PC-9 (cell line): ENCODE measurements around the gene ICAM2. TPM values are rescaled to one million over a fixed set of nuclear protein-coding genes. Genes with fewer than 3 reads are reported as not detected.
A peak's percentile ranks its signal among the peaks of the same experiment; 100 is the strongest.

Experiments used
- BruUV-seq: library from RNA; stranded (reverse); fragments of 400-500 nt; replicated peaks from 2 replicates; lab custom pipeline; 2021; lab: Mats Ljungman, UMichigan
- CTCF ChIA-PET: fragments of 300-600 bp; sonication (Branson Sonifier 250); formaldehyde crosslinking; loops from one replicate; lab custom pipeline; 2022; ENCODE audit warnings: antibody characterized with exemption; lab: Charles Lee
- POLR2A ChIA-PET: fragments of 300-600 bp; sonication (Branson Sonifier 250); formaldehyde crosslinking; loops from one replicate; lab custom pipeline; 2022; ENCODE audit warnings: antibody characterized with exemption; ENCODE audit not compliant: unreplicated experiment; lab: Charles Lee
- DNase-seq, 2 experiments: peaks; one replicate each; pipeline versions ENCODE4 v3.0.0 to v3.0.0-alpha.2; 2015 to 2022; ENCODE audit warnings: mixed read lengths in 1 of 2
- H2AFZ ChIP-seq: fragments of 200-600 bp; sonication (generic); 2 replicates; pipeline ENCODE4 v1.8.1; 2017; ENCODE audit warnings: antibody characterized with exemption
- H3F3A ChIP-seq: fragments of 200-600 bp; sonication (generic); 2 replicates; pipeline ENCODE4 v1.8.1; 2017; ENCODE audit warnings: antibody characterized with exemption, mild to moderate bottlenecking, low read depth; ENCODE audit not compliant: insufficient read depth
- H3K27ac ChIP-seq: fragments of 200-600 bp; sonication (generic); 2 replicates; pipeline ENCODE4 v1.6.1; 2016; ENCODE audit warnings: mixed run types
- H3K27me3 ChIP-seq: fragments of 200-600 bp; sonication (generic); 2 replicates; pipeline ENCODE4 v1.6.1; 2016; ENCODE audit warnings: low read depth, mixed run types; ENCODE audit not compliant: insufficient read depth
- H3K36me3 ChIP-seq: fragments of 200-600 bp; sonication (generic); 2 replicates; pipeline ENCODE4 v1.6.1; 2016; ENCODE audit warnings: low read depth, mixed run types
- H3K4me1 ChIP-seq: fragments of 200-600 bp; sonication (generic); replicated peaks from 2 replicates; pipeline ENCODE4 v1.6.1; 2016; ENCODE audit warnings: mixed run types; ENCODE audit not compliant: insufficient read depth
- H3K4me2 ChIP-seq: fragments of 200-600 bp; sonication (generic); 2 replicates; pipeline ENCODE4 v1.6.1; 2017; ENCODE audit warnings: mixed run types
- H3K4me3 ChIP-seq: fragments of 200-600 bp; sonication (generic); 2 replicates; pipeline ENCODE4 v1.6.1; 2016; ENCODE audit warnings: mixed run types
- H3K79me2 ChIP-seq: fragments of 200-600 bp; sonication (generic); 2 replicates; pipeline ENCODE4 v1.6.1; 2017; ENCODE audit warnings: low read depth, mixed run types
- H3K9me2 ChIP-seq: fragments of 200-600 bp; sonication (generic); 2 replicates; pipeline ENCODE4 v1.8.1; 2017; ENCODE audit warnings: mild to moderate bottlenecking; ENCODE audit not compliant: insufficient read depth
- H3K9me3 ChIP-seq: fragments of 200-600 bp; sonication (generic); 2 replicates; pipeline ENCODE4 v1.8.1; 2016; ENCODE audit warnings: low read depth; ENCODE audit not compliant: insufficient read depth
- H4K20me1 ChIP-seq: fragments of 200-600 bp; sonication (generic); 2 replicates; pipeline ENCODE4 v1.8.1; 2017; ENCODE audit not compliant: insufficient read depth
- EZH2 ChIP-seq: fragments of 200-600 bp; sonication (generic); IDR thresholded peaks from 2 replicates; pipeline ENCODE4 v1.8.0; 2017; ENCODE audit warnings: antibody characterized with exemption, low read depth
- intact Hi-C: fragments of 100-400 bp; cut with micrococcal nuclease; formaldehyde crosslinking; loops from one replicate; pipeline ENCODE4 v1.10.0; 2022; ENCODE audit not compliant: unreplicated experiment
- total RNA-seq: library from RNA; stranded (reverse); gene quantifications from 2 replicates; pipeline ENCODE4 v1.2.3, GENCODE V29; 2021
- TF ChIP-seq, protein P1 (sequence below): fragments of 200-600 bp; sonication (generic); conservative IDR thresholded peaks from 2 replicates; pipeline ENCODE4 v1.6.1; 2017; ENCODE audit warnings: mixed run types, antibody characterized with exemption, mild to moderate bottlenecking, moderate library complexity

The ICAM2 gene
- total RNA-seq, 1 experiment from 2014 or later, result 7.8 TPM

DNA sequence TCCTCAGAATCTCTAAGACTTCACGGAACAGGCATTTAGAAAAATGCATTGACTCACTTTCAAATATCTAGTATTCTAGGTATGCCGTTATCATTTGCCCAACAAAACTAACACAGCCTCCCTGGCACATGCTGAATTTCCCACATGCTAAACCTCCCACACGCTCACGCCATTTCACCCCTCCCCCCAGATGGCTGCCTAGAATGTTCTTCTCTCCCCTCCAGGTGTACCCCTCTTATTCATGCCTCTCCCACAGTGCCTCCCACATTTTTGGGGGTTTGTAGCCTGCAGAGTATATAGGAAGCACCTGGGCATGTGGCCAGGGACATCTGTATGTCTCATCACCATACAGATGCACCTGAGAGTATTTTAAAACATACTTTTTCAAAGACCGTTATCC, 38.2 kb upstream of the ICAM2 start:
- intact Hi-C loops, result no loop called here
- peaks cover 56% of the 10 kb centered on the region for H3F3A ChIP-seq
- H3K79me2 ChIP-seq, result no peaks in the 10 kb centered on the region
- TF ChIP-seq, protein P1, sequence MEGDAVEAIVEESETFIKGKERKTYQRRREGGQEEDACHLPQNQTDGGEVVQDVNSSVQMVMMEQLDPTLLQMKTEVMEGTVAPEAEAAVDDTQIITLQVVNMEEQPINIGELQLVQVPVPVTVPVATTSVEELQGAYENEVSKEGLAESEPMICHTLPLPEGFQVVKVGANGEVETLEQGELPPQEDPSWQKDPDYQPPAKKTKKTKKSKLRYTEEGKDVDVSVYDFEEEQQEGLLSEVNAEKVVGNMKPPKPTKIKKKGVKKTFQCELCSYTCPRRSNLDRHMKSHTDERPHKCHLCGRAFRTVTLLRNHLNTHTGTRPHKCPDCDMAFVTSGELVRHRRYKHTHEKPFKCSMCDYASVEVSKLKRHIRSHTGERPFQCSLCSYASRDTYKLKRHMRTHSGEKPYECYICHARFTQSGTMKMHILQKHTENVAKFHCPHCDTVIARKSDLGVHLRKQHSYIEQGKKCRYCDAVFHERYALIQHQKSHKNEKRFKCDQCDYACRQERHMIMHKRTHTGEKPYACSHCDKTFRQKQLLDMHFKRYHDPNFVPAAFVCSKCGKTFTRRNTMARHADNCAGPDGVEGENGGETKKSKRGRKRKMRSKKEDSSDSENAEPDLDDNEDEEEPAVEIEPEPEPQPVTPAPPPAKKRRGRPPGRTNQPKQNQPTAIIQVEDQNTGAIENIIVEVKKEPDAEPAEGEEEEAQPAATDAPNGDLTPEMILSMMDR, result no peak
- no peak for TF ChIP-seq EZH2
- H3K27ac ChIP-seq, result peak overlapping the region; percentile 84
- H3K4me3 ChIP-seq, result no peak overlapping the region
- peaks cover 64% of the 10 kb centered on the region for H3K4me1 ChIP-seq
- peaks cover 28% of the 10 kb centered on the region for H3K36me3 ChIP-seq
- H3K9me2 ChIP-seq, result no peaks in the 10 kb centered on the region
- ChIA-PET POLR2A (no interaction called here), CTCF (interaction anchor here (0.6 kb wide), 1 partner anchor 549 kb away, joined by 6 read pairs; no protein-coding TSS in a partner anchor)
- no peaks in the 10 kb centered on the region for H3K27me3 ChIP-seq
- BruUV-seq, result no TSS peak
- H3K9me3 ChIP-seq, result no peaks in the 10 kb centered on the region
- no peak overlapping the region for H2AFZ ChIP-seq
- H4K20me1 ChIP-seq, result no peaks in the 10 kb centered on the region
- H3K4me2 ChIP-seq, result peak overlapping the region; percentile 68
- DNase-seq, result no peak

DNA sequence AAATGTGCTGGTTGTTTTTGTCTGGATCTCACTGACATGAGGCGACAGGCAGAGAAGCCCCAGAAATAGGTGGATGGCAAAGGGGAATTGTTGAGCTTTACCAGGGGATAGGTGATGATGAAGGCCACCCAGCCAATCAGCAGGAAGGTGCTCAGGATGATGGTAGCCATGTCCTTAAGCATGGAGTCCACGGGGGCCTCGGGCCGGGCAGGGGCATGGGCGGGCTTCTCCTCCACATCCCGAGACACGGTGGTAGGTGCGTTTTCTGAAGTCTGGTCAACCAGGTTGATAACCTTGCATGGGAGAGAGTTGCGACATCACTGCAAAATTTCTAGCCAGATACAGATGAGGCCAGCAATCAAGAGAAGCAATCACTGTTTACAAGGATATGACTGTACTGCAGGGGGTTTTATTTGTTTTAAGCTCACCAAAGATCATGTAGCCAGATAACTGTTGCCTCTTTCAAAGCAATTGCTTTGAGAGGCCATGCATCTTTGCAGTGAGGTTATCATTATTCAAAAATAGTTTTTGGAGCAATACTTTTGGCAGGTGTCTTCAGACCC, 37.3 kb upstream of the ICAM2 start:
- Histone ChIP-seq H3K9me2 (no peaks in the 10 kb centered on the region), H3K27ac (peak overlapping the region; percentile 84), H4K20me1 (no peaks in the 10 kb centered on the region), H3K4me1 (peaks cover 64% of the 10 kb centered on the region), H3F3A (peaks cover 56% of the 10 kb centered on the region), H3K79me2 (no peaks in the 10 kb centered on the region), H3K27me3 (no peaks in the 10 kb centered on the region), H3K4me3 (no peak overlapping the region), H3K9me3 (no peaks in the 10 kb centered on the region), H3K4me2 (peak overlapping the region; percentile 68), H3K36me3 (peaks cover 29% of the 10 kb centered on the region), H2AFZ (no peak overlapping the region)
- intact Hi-C loops, result no loop called here
- TF ChIP-seq, protein P1, result no peak
- no peak for TF ChIP-seq EZH2
- CTCF ChIA-PET, result interaction anchor here (0.6 kb wide), 1 partner anchor 549 kb away, joined by 6 read pairs; no protein-coding TSS in a partner anchor
- POLR2A ChIA-PET, result no interaction called here
- no TSS peak for BruUV-seq
- DNase-seq, result peak in 1 of 2 experiments; percentile 83

DNA sequence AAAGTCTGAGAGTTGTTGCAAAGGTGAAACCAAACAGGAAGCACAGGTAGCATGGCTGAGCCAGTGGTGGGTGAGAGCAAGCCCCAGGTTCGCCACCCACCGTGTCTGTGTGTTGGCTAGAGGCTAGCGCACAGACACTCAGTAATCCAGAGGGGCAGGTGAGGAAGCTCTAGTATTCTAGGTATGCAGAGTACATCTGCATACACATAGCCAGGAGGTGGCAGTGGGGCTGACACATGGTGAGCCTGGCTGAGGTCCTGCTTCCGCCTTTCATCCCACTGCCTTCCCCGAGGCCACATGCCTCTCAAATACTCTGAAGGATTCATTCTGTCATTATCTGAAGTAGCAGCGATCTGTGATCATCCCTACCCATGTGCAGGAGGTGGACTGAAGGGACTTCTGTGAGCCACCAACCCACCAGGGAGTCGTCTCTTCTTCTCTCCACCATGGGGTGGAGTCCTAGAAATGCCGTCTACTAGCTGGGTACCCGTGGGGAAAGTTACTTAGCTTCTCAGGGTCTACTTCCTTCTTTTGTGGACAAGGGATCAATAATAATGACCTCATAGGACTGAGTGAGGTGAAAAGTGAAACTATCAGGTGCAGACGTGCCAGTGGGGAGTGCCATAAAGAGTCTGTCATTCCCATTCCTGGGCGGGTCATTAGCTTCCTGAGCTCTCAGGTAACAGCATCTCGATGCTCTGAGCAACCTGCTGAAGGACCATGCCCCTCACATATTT, 36.0 kb upstream of the ICAM2 start:
- TF ChIP-seq, protein P1, result no peak; the same call in 1 of the 2 replicates
- no peak for TF ChIP-seq EZH2
- ChIA-PET POLR2A (no interaction called here), CTCF (interaction anchor here (0.6 to 1.6 kb wide), 3 partner anchors 66 to 77 kb away, joined by 3 to 7 read pairs (median 3); no protein-coding TSS in a partner anchor)
- Histone ChIP-seq H4K20me1 (no peaks in the 10 kb centered on the region), H3K27me3 (no peaks in the 10 kb centered on the region), H3K4me2 (peak overlapping the region; percentile 68), H2AFZ (no peak overlapping the region), H3K27ac (peak overlapping the region; percentile 84), H3K79me2 (no peaks in the 10 kb centered on the region), H3K36me3 (peaks cover 34% of the 10 kb centered on the region), H3K4me3 (peak overlapping the region; percentile 20; the same call in 1 of the 2 replicates), H3K4me1 (peaks cover 53% of the 10 kb centered on the region), H3K9me3 (no peaks in the 10 kb centered on the region), H3F3A (peaks cover 48% of the 10 kb centered on the region), H3K9me2 (no peaks in the 10 kb centered on the region)
- peak in 1 of 2 experiments; percentile 93 for DNase-seq
- BruUV-seq, result no TSS peak
- intact Hi-C loops, result no loop called here
